Brain microvascular endothelial cell (primary cell): Measurements from ENCODE around the gene CDH2.
"Not testable (repeated sequence)": the region's sequence is repeated elsewhere in the genome, so short reads cannot be mapped to it uniquely, and the experiment has no call there.

Experiments used
- DNase-seq: peaks from one replicate; pipeline ENCODE4 v3.0.0-alpha.2; 2020
- H3K27ac ChIP-seq: fragments of 250-450 bp; sonication (Bioruptor Pico); 2 replicates; pipeline ENCODE4 v1.5.1; 2020; ENCODE audit warnings: mild to moderate bottlenecking, moderate library complexity
- H3K27me3 ChIP-seq: fragments of 250-450 bp; sonication (Bioruptor Pico); replicated peaks from 2 replicates; pipeline ENCODE4 v1.5.1; 2020; ENCODE audit warnings: mild to moderate bottlenecking
- H3K36me3 ChIP-seq: fragments of 250-450 bp; sonication (Bioruptor Pico); replicated peaks from 2 replicates; pipeline ENCODE4 v1.5.1; 2020; ENCODE audit warnings: mild to moderate bottlenecking
- H3K4me3 ChIP-seq: 2 replicates; pipeline ENCODE4 v1.5.1; 2011; ENCODE audit warnings: low read depth, mild to moderate bottlenecking, control low read depth, low read length, moderate library complexity
- in situ Hi-C: cut with HindIII; loops from 2 replicates; pipeline ENCODE4 v1.10.0; 2017; ENCODE audit warnings: low sequenced_read_pairs, low pct_ligation_motif_present
- TF ChIP-seq, protein P1 (sequence below): IDR thresholded peaks from 2 replicates; pipeline ENCODE4 v1.5.1; 2011; ENCODE audit warnings: low read depth, mild to moderate bottlenecking, moderate library complexity, low read length, control low read depth, inconsistent platforms; ENCODE audit errors: missing control alignments

The CDH2 gene

GRCh38 chr18:27920836-27921235 lies 256.1 kb downstream of the CDH2 start:
- no peak for DNase-seq
- Histone ChIP-seq H3K4me3 (no peak overlapping the region), H3K36me3 (no peaks in the 10 kb centered on the region), H3K27me3 (no peaks in the 10 kb centered on the region), H3K27ac (no peak overlapping the region)
- TF ChIP-seq, protein P1, sequence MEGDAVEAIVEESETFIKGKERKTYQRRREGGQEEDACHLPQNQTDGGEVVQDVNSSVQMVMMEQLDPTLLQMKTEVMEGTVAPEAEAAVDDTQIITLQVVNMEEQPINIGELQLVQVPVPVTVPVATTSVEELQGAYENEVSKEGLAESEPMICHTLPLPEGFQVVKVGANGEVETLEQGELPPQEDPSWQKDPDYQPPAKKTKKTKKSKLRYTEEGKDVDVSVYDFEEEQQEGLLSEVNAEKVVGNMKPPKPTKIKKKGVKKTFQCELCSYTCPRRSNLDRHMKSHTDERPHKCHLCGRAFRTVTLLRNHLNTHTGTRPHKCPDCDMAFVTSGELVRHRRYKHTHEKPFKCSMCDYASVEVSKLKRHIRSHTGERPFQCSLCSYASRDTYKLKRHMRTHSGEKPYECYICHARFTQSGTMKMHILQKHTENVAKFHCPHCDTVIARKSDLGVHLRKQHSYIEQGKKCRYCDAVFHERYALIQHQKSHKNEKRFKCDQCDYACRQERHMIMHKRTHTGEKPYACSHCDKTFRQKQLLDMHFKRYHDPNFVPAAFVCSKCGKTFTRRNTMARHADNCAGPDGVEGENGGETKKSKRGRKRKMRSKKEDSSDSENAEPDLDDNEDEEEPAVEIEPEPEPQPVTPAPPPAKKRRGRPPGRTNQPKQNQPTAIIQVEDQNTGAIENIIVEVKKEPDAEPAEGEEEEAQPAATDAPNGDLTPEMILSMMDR: no peak
- in situ Hi-C loops: no loop called here

DNA sequence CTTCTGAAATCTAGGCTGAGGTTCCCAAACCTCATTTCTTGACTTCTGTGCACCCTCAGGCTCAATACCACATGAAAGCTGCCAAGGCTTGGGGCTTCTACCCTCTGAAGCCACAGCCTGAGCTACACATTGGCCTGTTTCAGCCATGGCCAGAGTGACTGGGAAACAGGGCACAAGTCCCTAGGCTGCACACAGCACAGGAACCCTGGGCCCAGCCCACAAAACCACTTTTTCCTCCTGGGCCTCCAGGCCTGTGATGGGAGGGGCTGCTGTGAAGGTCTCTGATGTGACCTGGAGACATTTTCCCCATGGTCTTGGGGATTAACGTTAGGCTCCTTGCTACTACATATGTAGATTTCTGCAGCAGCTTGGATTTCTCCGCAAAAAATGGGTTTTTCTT lies 270.7 kb downstream of the CDH2 start:
- in situ Hi-C loops, H3K36me3 ChIP-seq, H3K27me3 ChIP-seq, DNase-seq, H3K27ac ChIP-seq, H3K4me3 ChIP-seq: not testable (repeated sequence)

- no peak for DNase-seq
- Histone ChIP-seq H3K4me3 (no peak overlapping the region), H3K27me3 (no peaks in the 10 kb centered on the region), H3K27ac (no peak overlapping the region), H3K36me3 (no peaks in the 10 kb centered on the region)
- in situ Hi-C loops: no loop called here
- TF ChIP-seq, protein P1: no peak
These were observed 273.0 kb downstream of the CDH2 start for GRCh38 chr18:27903906-27904305.

DNA sequence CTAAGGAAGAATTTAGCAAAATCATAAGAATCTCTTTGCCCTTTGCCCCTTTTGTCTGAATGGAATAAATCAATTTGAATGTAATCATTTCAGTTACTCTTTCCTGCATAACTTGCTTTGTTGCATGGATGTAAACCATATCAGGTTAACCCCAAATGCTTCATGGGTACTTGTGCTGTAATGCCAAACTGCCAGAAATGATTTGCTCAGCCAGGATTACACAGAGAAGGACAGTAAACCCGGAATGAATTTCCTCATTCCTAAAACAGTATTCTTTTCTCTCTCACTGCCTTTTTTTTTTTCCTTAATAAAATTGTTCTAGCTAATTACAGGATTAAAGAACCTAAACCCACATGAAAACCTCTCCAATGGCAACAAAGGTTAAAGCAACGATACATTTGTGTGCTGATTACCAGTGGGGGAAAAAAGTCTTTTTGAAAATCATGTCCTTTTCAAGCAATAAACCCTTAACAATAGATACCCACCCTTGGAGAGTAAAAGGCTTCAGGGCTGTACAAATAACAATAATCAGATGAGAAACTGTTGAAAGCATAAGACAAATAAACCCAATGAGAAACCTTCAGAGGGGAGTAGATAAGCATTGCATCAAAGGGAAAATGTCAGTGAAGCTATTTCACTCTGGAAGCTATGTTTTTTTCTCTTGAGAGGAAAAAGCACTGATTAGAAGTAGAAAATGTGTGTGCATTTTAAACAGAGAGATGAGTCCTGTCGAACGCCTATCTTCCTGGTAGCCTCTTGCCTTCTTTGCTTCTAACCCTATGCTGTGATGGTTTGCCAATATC lies 275.3 kb downstream of the CDH2 start:
- no peaks in the 10 kb centered on the region for H3K36me3 ChIP-seq
- TF ChIP-seq, protein P1: no peak
- H3K27ac ChIP-seq: no peak overlapping the region
- no peaks in the 10 kb centered on the region for H3K27me3 ChIP-seq
- in situ Hi-C loops: no loop called here
- no peak overlapping the region for H3K4me3 ChIP-seq
- DNase-seq: no peak
